ENCODE results near the gene FHIT.

FHIT gene

GRCh38 chr3:59780209-59780608, 1471.0 kb downstream of the FHIT start:
- DNase-seq = no peak

GRCh38 chr3:59779260-59779659, 1472.0 kb downstream of the FHIT start:
- DNase-seq = no peak

- DNase-seq = no peak
Measured at GRCh38 chr3:59777667-59778077, 1473.6 kb downstream of the FHIT start.

GRCh38 chr3:59777066-59777465, 1474.2 kb downstream of the FHIT start:
- no peak for DNase-seq

- no peak for DNase-seq
Measured at GRCh38 chr3:59775761-59776325, 1475.4 kb downstream of the FHIT start.

GRCh38 chr3:59775106-59775505, 1476.1 kb downstream of the FHIT start:
- no peak for DNase-seq

GRCh38 chr3:59774634-59775033, 1476.6 kb downstream of the FHIT start:
- DNase-seq = no peak

- peak in 2 of 14 donors; percentile 2 to 13 for DNase-seq
Measured at GRCh38 chr3:59774000-59774399, 1477.3 kb downstream of the FHIT start.

- DNase-seq = no peak
Measured at GRCh38 chr3:59772416-59773408, 1478.5 kb downstream of the FHIT start.

GRCh38 chr3:59771768-59772181, 1479.5 kb downstream of the FHIT start:
- no peak for DNase-seq

- DNase-seq = no peak
Measured at GRCh38 chr3:59769127-59769750, 1482.0 kb downstream of the FHIT start.

GRCh38 chr3:59766200-59766872, 1484.9 kb downstream of the FHIT start:
- no peak for DNase-seq

- DNase-seq = no peak
Measured at GRCh38 chr3:59764171-59764570, 1487.1 kb downstream of the FHIT start.

- no peak for DNase-seq
Measured at GRCh38 chr3:59762941-59763340, 1488.3 kb downstream of the FHIT start.

GRCh38 chr3:59759298-59760031, 1491.8 kb downstream of the FHIT start:
- peak in 1 of 14 donors; percentile 38 for DNase-seq

- no peak for DNase-seq
Measured at GRCh38 chr3:59758672-59759071, 1492.6 kb downstream of the FHIT start.

GRCh38 chr3:59756934-59757333, 1494.3 kb downstream of the FHIT start:
- DNase-seq = no peak

- no peak for DNase-seq
Measured at GRCh38 chr3:59754456-59755129, 1496.7 kb downstream of the FHIT start.

- DNase-seq = no peak
Measured at GRCh38 chr3:59753808-59754450, 1497.3 kb downstream of the FHIT start.

- no peak for DNase-seq
Measured at GRCh38 chr3:59752925-59753324, 1498.3 kb downstream of the FHIT start.

- no peak for DNase-seq
Measured at GRCh38 chr3:59751606-59752005, 1499.6 kb downstream of the FHIT start.

Data from C1 segment of cervical spinal cord (tissue), 14 donors.